NK-92 treated with Interleukin-12 subunit alpha and Interleukin-12 subunit beta, amount 100 ng/mL, for 24 hours (cell line): Measurements from ENCODE around the gene PCDHGB5.
"Not testable (repeated sequence)": the region's sequence is repeated elsewhere in the genome, so short reads cannot be mapped to it uniquely, and the experiment has no call there.

Experiments
- DNase-seq: peaks from one replicate; lab custom pipeline; 2025; lab: John Stamatoyannopoulos, UW

PCDHGB5 gene

GRCh38 chr5:141382469-141383294, 15.1 kb upstream of the PCDHGB5 start, which contains the start of gene PCDHGA7:
Gene PCDHGA7 (plus strand): TSS chr5:141382742. CDS start chr5:141382900, 158 bp downstream.
- no peak for DNase-seq

- no peak for DNase-seq
Observed at GRCh38 chr5:141383345-141383744, 14.4 kb upstream of the PCDHGB5 start.

GRCh38 chr5:141384471-141385267, 13.1 kb upstream of the PCDHGB5 start:
- DNase-seq = no peak

- DNase-seq = not testable (repeated sequence)
Observed at GRCh38 chr5:141387557-141388311, 10.0 kb upstream of the PCDHGB5 start, which contains the start of gene PCDHGB4. Gene PCDHGB4 (plus strand): TSS chr5:141387698. CDS start chr5:141387885, 187 bp downstream.

GRCh38 chr5:141388661-141389060, 9.1 kb upstream of the PCDHGB5 start:
- DNase-seq = no peak

- no peak for DNase-seq
Observed at GRCh38 chr5:141389153-141390042, 8.3 kb upstream of the PCDHGB5 start.

- DNase-seq = no peak
Observed at GRCh38 chr5:141392429-141393198, 5.1 kb upstream of the PCDHGB5 start, which contains the start of gene PCDHGA8. Gene PCDHGA8 (plus strand): TSS chr5:141392633. CDS start chr5:141392814, 181 bp downstream.

- no peak for DNase-seq
Observed at GRCh38 chr5:141393267-141393666, 4.5 kb upstream of the PCDHGB5 start.

GRCh38 chr5:141394401-141395187, 3.2 kb upstream of the PCDHGB5 start:
- not testable (repeated sequence) for DNase-seq

GRCh38 chr5:141398608-141399007, 861 bp downstream of the PCDHGB5 start:
- no peak for DNase-seq

- DNase-seq = no peak
Observed at GRCh38 chr5:141399555-141400258, 2.0 kb downstream of the PCDHGB5 start.

- DNase-seq = no peak
Observed at GRCh38 chr5:141402553-141403243, 5.0 kb downstream of the PCDHGB5 start, which contains the start of gene PCDHGA9. Gene PCDHGA9 (plus strand): TSS chr5:141402778. CDS start chr5:141402953, 175 bp downstream.

GRCh38 chr5:141403387-141403786, 5.6 kb downstream of the PCDHGB5 start:
- no peak for DNase-seq

GRCh38 chr5:141407790-141408505, 10.2 kb downstream of the PCDHGB5 start, which contains the start of gene PCDHGB6:
Gene PCDHGB6 (plus strand): TSS chr5:141408021. CDS start chr5:141408203, 182 bp downstream.
- not testable (repeated sequence) for DNase-seq

- DNase-seq = no peak
Observed at GRCh38 chr5:141409598-141410306, 12.0 kb downstream of the PCDHGB5 start.

- no peak for DNase-seq
Observed at GRCh38 chr5:141411575-141411974, 13.8 kb downstream of the PCDHGB5 start.
